ENCODE results near the gene YY1AP1.
"Not testable (repeated sequence)": the region's sequence is repeated elsewhere in the genome, so short reads cannot be mapped to it uniquely, and the experiment has no call there.

DNA sequence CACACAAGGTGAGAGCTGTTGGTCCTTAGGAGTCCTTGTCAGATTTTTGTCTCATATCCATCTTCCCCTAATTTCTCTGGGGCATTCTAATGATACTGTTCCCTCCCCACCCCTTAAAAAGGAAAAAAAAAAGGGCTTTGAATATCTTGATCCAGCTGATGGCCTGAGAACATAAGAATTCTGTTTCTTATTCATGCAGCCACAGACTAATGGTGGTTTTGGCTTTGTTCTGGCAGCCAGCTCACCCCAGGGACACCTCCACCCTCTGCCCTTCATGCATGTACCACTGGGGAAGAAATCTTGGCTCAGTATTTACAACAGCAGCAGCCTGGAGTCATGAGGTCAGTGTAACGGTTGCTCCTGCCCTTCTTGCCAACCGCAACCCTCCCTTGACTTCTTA, 75.3 kb downstream of the YY1AP1 start:
- TF ChIP-seq, protein P1, sequence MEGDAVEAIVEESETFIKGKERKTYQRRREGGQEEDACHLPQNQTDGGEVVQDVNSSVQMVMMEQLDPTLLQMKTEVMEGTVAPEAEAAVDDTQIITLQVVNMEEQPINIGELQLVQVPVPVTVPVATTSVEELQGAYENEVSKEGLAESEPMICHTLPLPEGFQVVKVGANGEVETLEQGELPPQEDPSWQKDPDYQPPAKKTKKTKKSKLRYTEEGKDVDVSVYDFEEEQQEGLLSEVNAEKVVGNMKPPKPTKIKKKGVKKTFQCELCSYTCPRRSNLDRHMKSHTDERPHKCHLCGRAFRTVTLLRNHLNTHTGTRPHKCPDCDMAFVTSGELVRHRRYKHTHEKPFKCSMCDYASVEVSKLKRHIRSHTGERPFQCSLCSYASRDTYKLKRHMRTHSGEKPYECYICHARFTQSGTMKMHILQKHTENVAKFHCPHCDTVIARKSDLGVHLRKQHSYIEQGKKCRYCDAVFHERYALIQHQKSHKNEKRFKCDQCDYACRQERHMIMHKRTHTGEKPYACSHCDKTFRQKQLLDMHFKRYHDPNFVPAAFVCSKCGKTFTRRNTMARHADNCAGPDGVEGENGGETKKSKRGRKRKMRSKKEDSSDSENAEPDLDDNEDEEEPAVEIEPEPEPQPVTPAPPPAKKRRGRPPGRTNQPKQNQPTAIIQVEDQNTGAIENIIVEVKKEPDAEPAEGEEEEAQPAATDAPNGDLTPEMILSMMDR (IDR thresholded peaks at IDR 0.05) = not testable (repeated sequence)
- not testable (repeated sequence) for TF ChIP-seq POLR2A (IDR thresholded peaks at IDR 0.05)

Data from esophagus squamous epithelium (tissue), 4 donors.